Fibroblast of skin of back (primary cell): ENCODE data around the gene PKM.

Experiments used
- DNase-seq: peaks from one replicate; pipeline ENCODE4 v3.0.0-alpha.2; 2013

The PKM gene

GRCh38 chr15:72233769-72234168 is 2.8 kb upstream of the PKM start:
- no peak for DNase-seq

DNA sequence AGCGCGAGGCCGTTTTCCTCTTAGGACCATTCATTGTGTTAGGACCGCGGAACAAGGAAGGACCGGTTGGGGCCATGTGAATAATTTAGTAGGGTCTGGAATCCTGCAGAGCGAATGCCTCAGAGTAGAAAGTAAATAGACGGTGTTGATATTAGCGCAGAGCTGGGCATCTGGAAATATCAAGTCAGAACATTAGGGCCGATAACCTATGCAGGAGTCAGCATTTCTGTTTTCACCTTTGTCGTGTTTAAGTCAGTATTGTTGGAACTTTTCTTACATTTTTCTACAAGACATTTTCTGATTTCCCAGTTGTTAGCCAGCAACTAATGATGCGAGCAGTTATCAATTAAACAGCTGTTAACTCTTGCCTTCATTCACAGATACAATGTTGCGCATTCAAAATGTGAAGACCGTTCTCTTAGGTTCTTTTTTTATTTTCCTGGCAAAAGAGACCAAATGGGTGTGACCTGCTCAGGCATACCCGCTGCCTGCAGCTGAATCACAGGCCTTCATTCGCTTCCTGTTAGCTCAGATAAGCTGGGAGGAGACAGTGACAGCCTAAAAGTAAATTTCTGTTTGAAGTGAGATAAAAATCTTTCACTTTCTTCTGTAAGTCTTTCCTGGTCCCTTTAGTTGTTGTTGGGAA is 966 bp upstream of the PKM start:
- peak; percentile 82 for DNase-seq

DNA sequence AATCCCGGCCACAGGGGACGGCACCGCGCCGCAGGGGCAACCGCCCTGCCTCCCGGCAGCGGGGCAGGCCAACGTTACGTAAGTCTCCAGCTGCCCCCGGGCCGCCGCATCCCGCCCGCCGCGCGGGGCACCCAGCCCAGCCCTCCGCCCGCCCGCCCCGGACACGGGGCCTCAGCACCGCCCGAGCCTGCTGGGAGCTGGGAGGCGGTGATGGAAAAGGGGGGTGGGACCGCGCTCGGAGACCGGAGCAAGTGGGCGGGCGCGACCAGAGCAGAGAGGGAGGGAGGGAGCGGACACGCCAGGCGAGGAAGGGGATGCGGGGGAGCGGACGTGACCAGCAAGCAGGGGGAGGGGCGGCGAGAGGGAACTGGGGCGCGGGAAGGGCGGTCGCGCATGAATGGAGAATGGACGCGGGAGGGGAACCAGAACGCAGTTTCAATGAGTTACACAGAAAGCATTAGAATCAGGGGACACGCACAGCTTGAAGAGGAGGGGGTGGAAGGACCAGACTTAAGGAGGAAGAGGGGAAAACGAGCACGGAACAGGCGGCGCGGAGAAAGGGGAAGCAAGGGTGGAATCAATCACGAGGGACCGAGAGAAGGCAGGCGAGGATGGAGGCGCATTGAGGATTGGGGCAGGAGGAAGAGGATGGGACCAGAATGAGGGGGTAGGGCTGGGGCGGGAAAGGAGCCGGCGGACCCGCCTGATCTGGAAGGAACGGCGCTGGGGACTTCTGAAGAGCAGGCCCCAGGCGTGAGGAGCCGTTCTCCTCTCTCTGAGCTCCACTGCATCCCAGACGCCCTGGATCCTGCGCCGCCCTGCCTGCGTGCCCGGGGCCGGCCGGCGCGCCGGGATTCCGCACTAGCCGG is 559 bp downstream of the PKM start:
- DNase-seq = peak; percentile 95

DNA sequence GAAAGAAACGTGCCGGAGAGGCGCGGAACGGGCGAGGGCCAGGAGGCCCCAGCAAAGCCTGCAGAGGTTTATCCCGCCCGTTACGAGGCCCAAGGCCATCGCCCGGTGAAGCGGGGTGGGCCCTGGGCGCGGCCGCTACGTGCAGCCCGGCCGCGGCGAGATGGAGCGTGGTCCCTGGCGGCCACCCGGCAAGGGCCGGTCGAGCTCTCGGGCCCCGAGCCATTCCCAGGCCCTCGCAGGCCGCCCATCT is 1.1 kb downstream of the PKM start:
- no peak for DNase-seq

DNA sequence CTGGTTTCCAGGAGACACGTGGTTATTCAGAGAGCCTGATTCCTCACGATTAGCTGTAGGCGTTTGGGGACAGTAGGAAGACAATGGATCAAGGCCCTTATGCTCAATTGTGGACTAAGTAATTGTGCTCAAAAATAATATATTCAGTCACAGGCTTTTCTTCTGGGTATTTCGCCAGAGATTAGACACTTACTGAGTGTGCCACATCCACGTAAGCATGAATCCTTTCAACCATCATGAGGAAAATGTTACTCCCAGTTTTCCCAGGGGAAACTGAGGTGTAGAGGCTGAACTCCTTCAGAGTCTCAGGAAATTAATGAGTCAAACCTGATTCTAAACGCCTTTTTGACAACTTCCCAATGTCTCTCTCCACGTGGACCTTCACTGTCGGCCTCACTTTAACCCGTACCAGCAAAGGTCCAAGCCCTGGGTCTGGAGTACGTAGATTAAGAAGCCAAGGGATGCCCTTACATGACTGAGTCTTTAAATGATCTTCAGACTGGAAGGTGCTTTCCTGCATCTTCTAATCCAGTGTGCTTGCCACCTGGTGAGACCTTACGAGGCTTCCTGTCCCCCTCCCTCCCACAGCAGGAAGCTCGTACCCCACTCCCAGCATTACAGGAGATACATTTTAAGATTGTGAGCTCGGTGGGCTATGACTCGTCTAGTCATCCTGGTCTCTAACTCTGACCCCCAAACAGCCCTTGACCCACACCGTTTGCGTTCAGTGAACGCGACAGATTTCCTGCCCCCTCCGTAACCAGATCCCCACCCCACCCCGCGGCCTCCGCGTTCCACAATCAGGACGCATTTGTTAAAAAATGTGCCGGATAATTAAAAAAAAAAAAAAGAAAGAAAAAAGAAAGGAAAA is 1.7 kb downstream of the PKM start:
- DNase-seq = no peak

- DNase-seq = no peak
Measured at GRCh38 chr15:72227720-72228119, 3.3 kb downstream of the PKM start.

GRCh38 chr15:72227192-72227586 is 3.8 kb downstream of the PKM start:
- DNase-seq = peak; percentile 87

DNA sequence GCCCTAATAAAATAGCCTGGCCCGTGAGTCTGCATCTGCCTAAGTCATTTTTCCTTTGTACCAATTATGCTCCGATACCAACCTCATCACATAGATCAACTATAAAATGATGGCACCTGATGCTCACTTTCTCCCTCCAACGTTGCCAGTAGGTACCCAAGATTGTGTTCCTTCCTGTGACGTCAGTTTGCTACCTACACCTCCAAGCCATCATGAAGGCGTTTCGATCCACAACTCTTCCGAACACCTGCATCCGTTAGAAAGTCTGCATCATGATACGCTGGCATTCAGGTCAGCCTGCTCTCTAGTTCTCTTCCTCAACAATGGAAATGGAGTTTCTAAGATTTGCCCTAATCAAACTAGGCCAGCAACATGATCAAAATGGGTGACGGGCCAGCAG is 7.7 kb downstream of the PKM start:
- no peak for DNase-seq

- DNase-seq = peak; percentile 35
Measured at GRCh38 chr15:72222393-72222792, 8.6 kb downstream of the PKM start.

GRCh38 chr15:72220687-72221086 is 10.3 kb downstream of the PKM start:
- no peak for DNase-seq

- DNase-seq = no peak
Measured at GRCh38 chr15:72217216-72217615, 13.8 kb downstream of the PKM start.

GRCh38 chr15:72216079-72216478 is 14.9 kb downstream of the PKM start:
- DNase-seq = no peak

GRCh38 chr15:72207558-72208085 is 23.4 kb downstream of the PKM start:
- DNase-seq = no peak

GRCh38 chr15:72206677-72207000 is 24.4 kb downstream of the PKM start:
- DNase-seq = no peak

GRCh38 chr15:72205896-72206676 is 24.9 kb downstream of the PKM start:
- DNase-seq = no peak

- DNase-seq = no peak
Measured at GRCh38 chr15:72205273-72205672, 25.7 kb downstream of the PKM start.

DNA sequence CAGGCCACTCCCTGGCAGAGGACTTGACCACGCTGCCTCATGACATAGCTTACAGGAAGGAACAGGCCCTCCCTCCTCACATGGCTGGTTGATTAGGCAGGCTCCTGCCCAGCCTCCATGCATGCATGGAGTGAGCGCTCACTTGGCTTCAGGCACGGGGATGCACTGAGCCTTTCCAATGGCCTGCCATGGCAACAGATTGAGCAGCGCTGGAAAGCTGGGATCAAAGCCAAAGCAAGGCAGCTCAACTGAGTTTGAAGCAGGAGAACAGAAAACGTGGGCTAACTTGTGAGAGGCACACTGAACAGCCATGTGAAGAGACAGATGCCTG is 27.5 kb downstream of the PKM start:
- peak; percentile 64 for DNase-seq

GRCh38 chr15:72202801-72203506 is 28.0 kb downstream of the PKM start:
- no peak for DNase-seq

DNA sequence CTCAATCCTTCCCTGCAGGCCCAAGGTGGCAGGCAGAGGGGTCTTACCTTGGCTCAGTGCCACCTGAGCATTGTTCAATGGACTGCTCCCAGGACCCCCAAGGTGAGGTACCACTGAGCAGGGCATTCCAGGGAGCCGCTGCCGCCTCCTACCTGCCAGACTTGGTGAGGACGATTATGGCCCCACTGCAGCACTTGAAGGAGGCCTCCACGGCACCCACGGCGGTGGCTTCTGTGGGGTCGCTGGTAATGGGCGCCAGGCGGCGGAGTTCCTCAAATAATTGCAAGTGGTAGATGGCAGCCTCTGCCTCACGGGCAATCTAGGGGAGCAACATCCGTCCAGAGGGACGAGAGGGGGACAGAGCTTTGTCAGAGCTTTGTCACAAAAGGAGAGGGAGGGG is 28.7 kb downstream of the PKM start:
- DNase-seq = no peak

- DNase-seq = no peak
Measured at GRCh38 chr15:72201391-72201921, 29.5 kb downstream of the PKM start.

DNA sequence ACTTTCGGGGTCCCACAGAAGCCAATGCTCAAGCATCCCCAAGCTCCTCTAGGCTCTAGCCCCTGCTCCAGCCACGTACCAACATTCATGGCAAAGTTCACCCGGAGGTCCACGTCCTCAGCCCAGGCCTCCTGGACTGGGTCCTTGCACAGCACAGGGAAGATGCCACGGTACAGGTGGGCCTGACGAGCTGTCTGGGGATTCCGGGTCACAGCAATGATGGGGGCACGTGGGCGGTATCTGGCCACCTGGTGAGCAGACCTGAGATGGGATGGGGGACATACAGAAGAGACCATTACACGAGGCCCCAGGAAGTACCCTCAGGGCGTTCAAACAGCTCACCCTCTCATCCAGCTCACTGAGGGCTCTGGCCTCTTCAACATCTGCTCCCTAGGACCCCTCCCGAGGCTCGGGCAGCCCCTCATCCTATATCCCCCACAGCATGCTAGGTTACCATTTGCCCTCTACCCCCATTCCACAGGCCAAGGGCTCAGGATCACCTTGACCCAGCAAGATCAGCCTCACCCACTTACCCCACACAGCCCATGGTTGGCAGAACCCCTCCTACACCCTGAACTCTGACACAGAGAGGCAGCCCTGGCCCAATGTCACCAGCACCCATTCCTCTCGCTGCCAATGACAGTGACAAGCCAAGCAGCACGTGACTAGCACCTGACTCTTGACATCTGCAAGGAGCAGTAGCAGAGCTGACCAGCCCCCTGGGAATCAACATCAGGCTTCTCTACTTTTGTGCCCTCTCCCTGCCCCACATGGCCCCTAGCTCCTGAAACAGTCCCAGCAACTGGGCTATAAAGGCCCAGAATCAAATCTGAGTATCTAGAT is 30.4 kb downstream of the PKM start:
- no peak for DNase-seq
